DND-41 (cell line): Measurements from ENCODE around the gene OSBPL9.

Source experiments
- ATAC-seq: fragments of 200-7000 bp; cut with Tn5 transposase; 3 replicates; pipeline ENCODE4 v1.9.1; 2021; ENCODE audit warnings: low read depth; ENCODE audit not compliant: insufficient read depth
- DNase-seq: peaks from one replicate; pipeline ENCODE4 v3.0.0-alpha.2; 2020
- H2AFZ ChIP-seq: 2 replicates; pipeline ENCODE4 v1.6.0; 2012; ENCODE audit warnings: low read depth, low read length
- H3K27ac ChIP-seq: 2 replicates; pipeline ENCODE4 v1.5.1; 2012; ENCODE audit warnings: low read length, inconsistent platforms
- H3K27me3 ChIP-seq: fragments of 200-600 bp; sonication (generic); 2 replicates; pipeline ENCODE4 v1.6.0; 2012; ENCODE audit warnings: low read length, mild to moderate bottlenecking, inconsistent platforms; ENCODE audit not compliant: insufficient read depth, poor library complexity
- H3K36me3 ChIP-seq: 2 replicates; pipeline ENCODE4 v1.5.1; 2012; ENCODE audit warnings: low read length, inconsistent platforms; ENCODE audit not compliant: insufficient read depth
- H3K4me1 ChIP-seq: 2 replicates; pipeline ENCODE4 v1.5.1; 2012; ENCODE audit warnings: mild to moderate bottlenecking, low read length; ENCODE audit not compliant: insufficient read depth
- H3K4me2 ChIP-seq: 2 replicates; pipeline ENCODE4 v1.6.0; 2012; ENCODE audit warnings: mild to moderate bottlenecking, moderate library complexity, low read length, inconsistent platforms; ENCODE audit not compliant: insufficient read depth
- H3K4me3 ChIP-seq, 2 experiments: fragments of 200-600 bp in 1 of 2; shearing (Covaris generic) in 1 of 2; 2 replicates each; pipeline ENCODE4 v1.5.1; 2012 to 2016; ENCODE audit warnings: inconsistent platforms in 2 of 2, low read length in 2 of 2, mild to moderate bottlenecking in 2 of 2, low read depth in 1 of 2, moderate library complexity in 1 of 2
- H3K79me2 ChIP-seq: 2 replicates; pipeline ENCODE4 v1.6.0; 2012; ENCODE audit warnings: low read length, inconsistent platforms; ENCODE audit not compliant: insufficient read depth
- H3K9ac ChIP-seq: 2 replicates; pipeline ENCODE4 v1.6.0; 2012; ENCODE audit warnings: low read depth, mild to moderate bottlenecking, inconsistent platforms, low read length, moderate library complexity
- H3K9me3 ChIP-seq: 2 replicates; pipeline ENCODE4 v1.5.1; 2012; ENCODE audit warnings: low read length, moderate library complexity, mild to moderate bottlenecking, inconsistent platforms; ENCODE audit not compliant: insufficient read depth, severe bottlenecking
- H4K20me1 ChIP-seq: 2 replicates; pipeline ENCODE4 v1.6.0; 2012; ENCODE audit warnings: low read length; ENCODE audit not compliant: insufficient read depth
- EZH2 ChIP-seq: IDR thresholded peaks from 3 replicates; pipeline ENCODE4 v1.6.1; 2012; ENCODE audit warnings: borderline replicate concordance, low read depth, mild to moderate bottlenecking, moderate library complexity, low read length, inconsistent platforms; ENCODE audit not compliant: severe bottlenecking
- TF ChIP-seq, protein P1 (sequence below): IDR thresholded peaks from 2 replicates; pipeline ENCODE4 v1.5.1; 2012; ENCODE audit warnings: borderline replicate concordance, low read length, moderate library complexity, mild to moderate bottlenecking; ENCODE audit not compliant: poor library complexity, severe bottlenecking; ENCODE audit errors: extremely low read depth

The OSBPL9 gene, protein sequence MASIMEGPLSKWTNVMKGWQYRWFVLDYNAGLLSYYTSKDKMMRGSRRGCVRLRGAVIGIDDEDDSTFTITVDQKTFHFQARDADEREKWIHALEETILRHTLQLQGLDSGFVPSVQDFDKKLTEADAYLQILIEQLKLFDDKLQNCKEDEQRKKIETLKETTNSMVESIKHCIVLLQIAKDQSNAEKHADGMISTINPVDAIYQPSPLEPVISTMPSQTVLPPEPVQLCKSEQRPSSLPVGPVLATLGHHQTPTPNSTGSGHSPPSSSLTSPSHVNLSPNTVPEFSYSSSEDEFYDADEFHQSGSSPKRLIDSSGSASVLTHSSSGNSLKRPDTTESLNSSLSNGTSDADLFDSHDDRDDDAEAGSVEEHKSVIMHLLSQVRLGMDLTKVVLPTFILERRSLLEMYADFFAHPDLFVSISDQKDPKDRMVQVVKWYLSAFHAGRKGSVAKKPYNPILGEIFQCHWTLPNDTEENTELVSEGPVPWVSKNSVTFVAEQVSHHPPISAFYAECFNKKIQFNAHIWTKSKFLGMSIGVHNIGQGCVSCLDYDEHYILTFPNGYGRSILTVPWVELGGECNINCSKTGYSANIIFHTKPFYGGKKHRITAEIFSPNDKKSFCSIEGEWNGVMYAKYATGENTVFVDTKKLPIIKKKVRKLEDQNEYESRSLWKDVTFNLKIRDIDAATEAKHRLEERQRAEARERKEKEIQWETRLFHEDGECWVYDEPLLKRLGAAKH

GRCh38 chr1:51616903-51617708 is at the start of gene OSBPL9:
Gene OSBPL9 (plus strand): TSS chr1:51617092. CDS start chr1:51617111, 19 bp downstream.
- H2AFZ ChIP-seq = peak within 1 kb of the TSS; percentile 100
- peak within 1 kb of the TSS; percentile 95 for H3K4me2 ChIP-seq
- peak; percentile 89 for DNase-seq
- H4K20me1 ChIP-seq = no peaks in the 10 kb centered on the region
- peak within 1 kb of the TSS; percentile 83 for H3K9ac ChIP-seq
- no peaks in the 10 kb centered on the region for H3K27me3 ChIP-seq
- no peaks in the 10 kb centered on the region for H3K9me3 ChIP-seq
- H3K79me2 ChIP-seq = peaks cover 33% of the 10 kb centered on the region
- H3K4me3 ChIP-seq = peak within 1 kb of the TSS; percentile 97 to 100
- ATAC-seq = peak; percentile 98
- TF ChIP-seq EZH2 = no peak
- TF ChIP-seq, protein P1, sequence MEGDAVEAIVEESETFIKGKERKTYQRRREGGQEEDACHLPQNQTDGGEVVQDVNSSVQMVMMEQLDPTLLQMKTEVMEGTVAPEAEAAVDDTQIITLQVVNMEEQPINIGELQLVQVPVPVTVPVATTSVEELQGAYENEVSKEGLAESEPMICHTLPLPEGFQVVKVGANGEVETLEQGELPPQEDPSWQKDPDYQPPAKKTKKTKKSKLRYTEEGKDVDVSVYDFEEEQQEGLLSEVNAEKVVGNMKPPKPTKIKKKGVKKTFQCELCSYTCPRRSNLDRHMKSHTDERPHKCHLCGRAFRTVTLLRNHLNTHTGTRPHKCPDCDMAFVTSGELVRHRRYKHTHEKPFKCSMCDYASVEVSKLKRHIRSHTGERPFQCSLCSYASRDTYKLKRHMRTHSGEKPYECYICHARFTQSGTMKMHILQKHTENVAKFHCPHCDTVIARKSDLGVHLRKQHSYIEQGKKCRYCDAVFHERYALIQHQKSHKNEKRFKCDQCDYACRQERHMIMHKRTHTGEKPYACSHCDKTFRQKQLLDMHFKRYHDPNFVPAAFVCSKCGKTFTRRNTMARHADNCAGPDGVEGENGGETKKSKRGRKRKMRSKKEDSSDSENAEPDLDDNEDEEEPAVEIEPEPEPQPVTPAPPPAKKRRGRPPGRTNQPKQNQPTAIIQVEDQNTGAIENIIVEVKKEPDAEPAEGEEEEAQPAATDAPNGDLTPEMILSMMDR = no peak
- H3K27ac ChIP-seq = peak within 1 kb of the TSS; percentile 89
- H3K4me1 ChIP-seq = peaks cover 28% of the 10 kb centered on the region
- no peaks in the 10 kb centered on the region for H3K36me3 ChIP-seq

- TF ChIP-seq, protein P1 = no peak
- TF ChIP-seq EZH2 = no peak
- Histone ChIP-seq H3K27me3 (no peaks in the 10 kb centered on the region), H3K79me2 (no peaks in the 10 kb centered on the region), H4K20me1 (no peaks in the 10 kb centered on the region), H3K4me3 (no peak overlapping the region), H3K4me1 (peaks cover 20% of the 10 kb centered on the region), H3K9me3 (no peaks in the 10 kb centered on the region), H3K9ac (no peak overlapping the region), H3K27ac (no peak overlapping the region), H2AFZ (no peak overlapping the region; the same call in 1 of the 2 replicates), H3K36me3 (no peaks in the 10 kb centered on the region), H3K4me2 (no peak overlapping the region)
- DNase-seq = no peak
- ATAC-seq = no peak
These were observed 49.2 kb upstream of the OSBPL9 start for GRCh38 chr1:51567653-51568052.

DNA sequence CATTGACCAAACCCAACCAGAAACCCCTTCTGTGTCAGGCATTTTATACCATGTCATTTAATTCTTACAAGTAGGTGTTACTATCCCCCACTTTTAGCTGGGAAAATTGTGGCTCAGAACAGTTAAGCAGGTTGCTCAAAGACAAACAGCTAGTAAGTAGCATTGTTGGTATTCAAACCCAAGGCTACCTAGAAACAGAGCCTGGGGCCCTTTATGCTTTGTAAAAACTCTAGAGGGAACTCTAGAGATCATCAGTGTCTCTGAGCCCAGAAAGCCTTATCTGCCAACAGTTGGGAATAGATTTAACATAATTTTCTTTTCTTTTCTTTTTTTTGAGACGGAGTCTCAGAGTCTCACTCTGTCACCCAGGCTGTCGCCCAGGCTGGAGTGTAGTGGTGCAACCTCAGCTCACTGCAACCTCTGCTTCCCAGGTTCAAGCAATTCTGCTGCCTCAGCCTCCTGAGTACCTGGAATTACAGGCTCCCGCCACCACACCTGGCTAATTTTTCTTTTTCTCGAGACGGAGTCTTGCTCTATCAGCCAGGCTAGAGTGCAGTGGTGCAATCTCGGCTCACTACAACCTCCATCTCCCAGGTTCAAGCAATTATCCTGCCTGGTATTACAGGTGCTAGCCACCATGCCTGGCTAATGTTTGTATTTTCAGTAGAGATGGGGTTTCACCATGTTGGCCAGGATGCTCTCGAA is 48.5 kb upstream of the OSBPL9 start:
- TF ChIP-seq, protein P1 = no peak
- TF ChIP-seq EZH2 = no peak
- ATAC-seq = no peak

More for the DNA sequence above, 48.5 kb upstream of the OSBPL9 start:
- no peaks in the 10 kb centered on the region for H3K27me3 ChIP-seq
- H3K9me3 ChIP-seq = no peaks in the 10 kb centered on the region
- no peak overlapping the region for H3K9ac ChIP-seq
- no peak overlapping the region for H3K4me2 ChIP-seq
- no peaks in the 10 kb centered on the region for H3K36me3 ChIP-seq
- H2AFZ ChIP-seq = no peak overlapping the region; the same call in 1 of the 2 replicates
- H3K27ac ChIP-seq = no peak overlapping the region
- no peaks in the 10 kb centered on the region for H3K79me2 ChIP-seq
- H4K20me1 ChIP-seq = no peaks in the 10 kb centered on the region
- no peak for DNase-seq
- no peak overlapping the region for H3K4me3 ChIP-seq
- peaks cover 20% of the 10 kb centered on the region for H3K4me1 ChIP-seq
